GM19452 (cell line): ENCODE results near the gene ANKS6.

ENCODE experiments used
- ATAC-seq: cut with Tn5 transposase; IDR thresholded peaks from one replicate; pipeline ENCODE4 v1.9.1; 2021; ENCODE audit not compliant: unreplicated experiment

Gene ANKS6

DNA sequence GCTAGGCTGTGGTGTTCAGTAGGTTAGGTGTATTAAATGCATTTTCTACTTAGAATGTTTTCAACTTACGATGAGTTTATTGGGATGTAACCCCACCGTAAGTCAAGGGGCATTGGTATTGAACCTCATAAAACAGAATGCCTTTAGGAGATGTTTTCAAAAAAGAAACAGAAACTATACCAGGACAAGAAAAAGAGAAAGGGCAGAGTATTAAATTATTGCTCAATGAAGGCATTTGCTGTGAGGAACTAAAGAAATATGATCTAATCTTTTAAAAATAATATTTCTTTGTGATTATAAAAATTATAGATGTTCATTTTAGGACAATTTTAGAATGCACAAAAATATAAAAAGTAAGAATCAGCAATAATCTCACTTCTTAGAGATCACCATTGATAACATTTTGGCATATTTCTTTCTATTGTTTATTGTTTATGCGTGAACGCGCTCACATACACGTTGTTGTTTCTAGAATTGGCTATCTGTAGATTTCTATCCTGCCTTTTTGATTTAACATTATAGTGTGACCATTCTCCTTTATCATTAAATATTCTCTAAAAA, 19.1 kb upstream of the ANKS6 start:
- ATAC-seq: no peak

DNA sequence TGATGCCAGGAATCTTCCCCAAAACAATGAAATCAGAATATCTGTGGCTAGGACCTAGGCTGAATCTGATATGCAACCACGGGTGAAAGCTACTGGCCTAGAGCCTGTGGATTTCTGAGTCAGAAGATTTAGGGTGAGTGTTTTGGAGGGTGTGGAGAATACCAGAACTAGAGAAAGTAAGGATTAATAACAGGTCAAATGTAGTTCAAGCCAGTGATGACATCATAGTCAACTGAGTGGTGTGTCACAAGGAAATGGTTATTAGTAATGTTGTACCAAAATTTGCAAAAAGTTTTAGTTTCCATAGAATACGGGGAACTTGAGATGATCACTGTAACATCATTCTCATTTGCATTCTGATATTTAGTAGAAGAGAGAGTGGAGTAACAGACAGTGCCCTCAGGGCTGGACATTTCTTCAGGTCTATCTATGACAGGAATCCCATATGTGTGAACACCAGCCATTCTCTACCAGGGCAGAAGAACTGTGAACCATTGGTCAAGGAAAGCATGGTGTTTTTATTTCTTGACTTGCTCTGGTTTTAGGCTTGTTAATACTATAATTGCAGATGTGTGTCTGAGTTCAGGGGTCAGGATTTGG, 14.8 kb upstream of the ANKS6 start:
- ATAC-seq: no peak

DNA sequence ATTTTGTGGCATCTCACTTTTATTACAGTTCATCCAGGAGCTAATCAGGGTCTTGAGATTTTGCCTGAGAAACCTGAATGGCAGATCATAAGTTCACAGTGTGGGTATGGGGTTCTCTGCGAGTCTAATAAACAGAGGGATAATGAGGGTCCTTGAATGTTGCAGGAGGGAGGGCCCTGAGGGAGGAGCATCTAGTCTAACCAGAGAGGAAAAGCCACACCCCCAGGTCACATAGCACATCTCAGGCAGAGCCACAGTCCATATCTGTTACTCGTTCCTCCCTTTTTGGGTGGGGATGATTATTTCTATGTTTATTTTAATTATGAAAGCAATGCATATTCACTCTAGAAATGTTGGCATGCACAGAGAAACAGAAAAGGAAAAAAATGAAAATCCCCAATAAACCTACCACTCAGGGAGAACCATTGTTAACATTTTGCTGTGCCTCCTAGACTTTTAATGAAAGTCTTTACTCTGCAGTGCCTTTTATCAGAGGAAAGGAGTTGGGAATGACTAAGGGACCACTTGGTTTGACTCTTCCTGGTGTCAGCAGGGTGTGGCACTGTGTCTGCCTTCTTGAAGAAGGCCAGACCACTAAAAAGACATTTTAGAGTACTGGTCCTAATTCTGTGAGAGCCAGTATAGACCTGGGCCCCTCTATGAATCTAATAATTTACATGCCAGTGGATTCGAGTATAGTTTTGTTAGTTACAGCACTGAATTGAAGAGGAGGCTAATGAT, 13.9 kb upstream of the ANKS6 start:
- ATAC-seq: no peak

DNA sequence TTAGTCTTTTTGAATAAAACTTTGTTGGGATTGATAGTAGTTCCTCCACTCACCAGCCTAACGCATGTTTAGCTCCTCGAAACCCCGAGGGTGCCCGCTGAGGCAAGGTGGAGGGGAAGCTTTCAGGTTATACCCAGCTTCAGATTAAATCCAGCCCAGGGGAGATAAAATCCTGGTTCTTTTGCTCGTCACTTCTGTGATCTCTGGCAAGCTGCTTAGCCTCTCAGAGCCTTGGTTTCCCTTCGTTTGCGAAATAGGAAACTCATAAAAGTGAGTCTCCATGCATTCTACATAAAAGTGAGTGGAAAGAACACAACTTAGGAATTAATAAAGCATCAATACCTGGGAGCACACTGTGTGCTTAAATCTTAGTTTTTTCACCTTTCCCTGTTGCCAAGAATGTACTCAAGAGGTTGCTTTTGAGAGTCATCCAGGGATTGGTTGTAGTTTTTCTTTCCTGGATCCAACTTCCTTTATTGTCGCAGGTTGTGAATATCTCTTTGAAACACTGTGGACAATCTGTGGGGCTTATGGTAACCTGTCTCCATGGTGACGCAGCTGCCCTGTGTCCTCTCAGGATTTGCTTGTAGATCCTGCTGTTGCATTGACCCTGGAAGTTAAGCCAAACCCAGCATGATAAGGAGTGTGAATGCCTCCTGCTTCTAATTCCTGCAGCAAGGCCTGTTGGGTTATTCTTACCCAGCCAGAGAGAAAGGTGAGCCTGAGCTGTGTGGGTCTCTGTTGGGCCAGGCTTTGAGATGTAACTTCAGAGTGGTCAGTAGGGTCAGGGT, 13.2 kb upstream of the ANKS6 start:
- no peak for ATAC-seq

DNA sequence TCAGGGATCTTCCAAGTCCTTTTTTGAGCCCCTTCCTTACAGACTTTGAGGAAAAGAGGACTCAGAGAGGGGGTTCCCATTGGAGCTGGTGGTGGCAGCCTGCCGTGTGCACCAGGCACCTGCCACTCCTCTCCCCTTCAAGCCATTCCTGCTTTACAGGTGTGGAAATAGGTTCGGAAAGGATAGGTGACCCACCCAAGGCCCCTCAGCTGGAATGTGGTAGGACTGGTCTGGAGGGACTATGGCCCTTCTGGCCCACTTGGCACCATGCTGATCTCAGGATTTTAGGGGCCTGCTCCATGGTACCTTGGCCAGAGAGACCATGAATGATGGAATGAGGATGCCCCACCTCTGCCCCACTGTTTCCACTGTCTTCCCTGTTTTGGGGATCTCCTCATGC, 12.5 kb upstream of the ANKS6 start:
- ATAC-seq: no peak

DNA sequence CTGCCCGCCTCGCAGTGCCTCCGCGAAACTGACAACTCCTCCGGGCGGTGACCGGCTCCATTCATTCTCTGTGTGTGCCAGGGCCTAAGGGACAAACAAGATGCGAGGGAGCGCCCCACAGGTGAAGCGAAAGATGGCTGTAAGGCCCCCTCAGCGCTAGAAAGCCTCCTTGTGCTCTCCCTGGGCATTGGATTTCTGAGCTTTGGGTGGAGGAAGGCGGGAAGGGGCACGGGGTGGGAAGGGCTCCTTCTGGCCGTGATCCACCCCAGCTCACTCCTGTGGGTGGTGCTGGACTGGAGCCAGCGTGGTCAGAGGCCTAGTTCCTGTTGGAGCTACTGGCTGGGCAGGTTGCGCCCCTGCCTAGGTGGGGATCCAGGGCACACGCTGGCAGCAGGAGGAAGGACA, 12.1 kb upstream of the ANKS6 start:
- ATAC-seq: no peak

DNA sequence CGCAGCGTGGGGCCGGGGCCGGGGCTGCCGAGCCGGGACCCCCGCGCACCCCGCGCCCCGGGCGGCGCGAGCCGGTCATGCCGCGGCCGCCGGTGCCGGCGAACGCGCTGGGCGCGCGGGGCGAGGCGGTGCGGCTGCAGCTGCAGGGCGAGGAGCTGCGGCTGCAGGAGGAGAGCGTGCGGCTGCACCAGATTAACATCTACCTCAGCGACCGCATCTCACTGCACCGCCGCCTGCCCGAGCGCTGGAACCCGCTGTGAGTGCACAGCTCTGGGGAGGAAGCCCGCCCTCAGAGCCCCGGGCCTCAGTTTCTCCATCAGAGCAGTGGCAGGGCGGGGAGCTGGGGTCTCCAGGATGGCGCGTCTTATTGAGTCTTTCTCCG, 11.4 kb upstream of the ANKS6 start:
- ATAC-seq: no peak

DNA sequence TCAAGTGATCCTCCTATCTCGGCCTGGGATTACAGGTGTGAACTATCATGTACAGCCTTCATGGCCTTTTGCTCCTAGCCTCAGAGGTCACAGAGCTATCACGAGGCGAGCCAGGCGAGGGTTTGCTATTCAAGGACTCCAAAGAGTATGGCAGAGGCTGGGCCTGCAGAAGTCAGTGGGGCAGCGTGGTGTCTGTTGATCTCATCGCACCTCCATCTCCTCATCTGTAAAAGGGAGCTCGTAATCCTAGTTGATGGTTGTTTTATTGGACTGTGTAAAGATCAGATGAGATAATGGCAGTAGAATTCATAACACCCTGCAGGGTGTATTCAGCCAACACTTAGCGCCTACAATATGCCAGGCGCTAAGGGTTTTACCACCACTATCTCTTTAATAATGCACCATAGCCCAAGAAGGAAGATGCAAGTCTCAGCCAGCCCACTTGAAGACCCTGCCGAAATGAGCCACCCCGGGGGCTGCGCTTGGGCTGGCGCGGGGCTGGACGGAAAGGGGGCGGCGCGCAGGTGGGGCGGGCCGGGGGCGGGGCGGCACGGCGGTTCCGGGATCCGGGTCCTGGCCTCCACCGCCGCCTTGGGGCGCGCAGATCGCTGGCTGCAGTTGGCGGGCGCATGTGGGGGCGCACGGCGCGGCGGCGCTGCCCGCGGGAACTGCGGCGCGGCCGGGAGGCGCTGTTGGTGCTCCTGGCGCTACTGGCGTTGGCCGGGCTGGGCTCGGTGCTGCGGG, 10.9 kb upstream of the ANKS6 start, which contains the start of gene GALNT12:
Gene GALNT12 (plus strand): TSS at position 601 of the 744 bp plus-strand sequence. CDS start 29 bp downstream, at position 630.
- no peak for ATAC-seq

DNA sequence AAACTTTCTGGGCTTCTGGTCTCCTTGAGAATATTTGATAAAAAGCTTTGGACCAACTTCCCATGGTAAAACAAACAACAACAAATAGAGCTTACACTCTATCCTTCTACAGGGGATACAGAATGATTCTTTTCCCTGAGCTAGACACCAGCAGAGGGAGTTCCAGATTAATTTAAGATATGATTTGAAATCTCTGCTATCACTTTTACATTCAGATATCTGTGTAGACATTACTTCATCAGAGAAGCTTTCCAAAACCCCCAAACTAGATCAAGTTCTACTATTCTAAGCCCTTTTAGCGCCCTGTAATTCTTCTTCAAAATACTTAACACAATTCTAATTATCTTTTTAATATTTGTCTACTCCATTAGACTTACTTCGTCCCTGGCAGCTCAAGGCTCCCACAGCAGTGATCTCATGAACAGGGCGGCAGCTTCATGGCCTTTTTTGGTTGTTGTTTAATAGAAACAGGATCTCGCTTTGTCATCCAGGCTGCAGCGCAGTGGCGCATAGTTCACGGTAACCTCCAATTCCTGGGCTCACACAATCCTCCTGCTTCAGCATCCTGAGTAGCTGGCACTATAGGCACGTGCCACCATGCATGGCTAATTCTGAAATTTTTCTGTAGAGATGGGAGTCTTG, 10.2 kb upstream of the ANKS6 start:
- ATAC-seq: no peak

DNA sequence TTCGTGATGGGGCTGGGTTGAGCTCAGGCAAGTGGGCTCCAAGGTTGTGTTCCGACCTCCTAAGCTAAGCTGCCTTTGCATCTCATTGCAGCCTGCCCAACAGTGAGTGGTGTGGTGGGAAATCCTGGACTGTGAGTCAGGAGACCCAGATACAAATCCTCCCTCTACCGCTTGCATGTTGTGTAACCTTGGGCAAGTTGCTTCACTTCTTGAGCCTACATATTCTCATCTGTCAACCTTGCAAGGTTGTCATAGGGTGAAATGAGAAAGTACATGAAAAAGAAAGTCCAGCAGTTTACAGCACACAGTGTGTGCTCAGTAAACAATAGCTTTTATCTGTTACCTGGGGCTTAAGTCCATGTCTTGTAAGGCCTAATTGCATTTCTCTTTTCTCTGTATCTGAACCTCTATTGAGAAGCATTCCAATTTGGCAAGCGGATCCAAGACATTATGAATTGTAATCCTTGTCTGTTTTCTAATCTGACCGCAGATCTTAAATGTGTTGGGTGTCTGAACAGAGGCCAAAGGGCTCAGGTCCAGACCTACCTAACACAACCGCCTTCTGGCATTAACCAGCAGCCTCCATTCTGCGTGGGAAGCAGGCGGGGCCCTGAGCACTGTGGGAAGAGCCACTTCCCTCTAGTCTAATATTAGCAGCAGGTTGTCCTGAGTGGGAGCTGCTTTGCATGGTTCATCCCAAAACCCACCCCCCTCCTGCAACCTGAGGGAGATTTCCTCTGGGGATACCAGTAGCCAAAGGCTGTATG, 9.3 kb upstream of the ANKS6 start:
- ATAC-seq: no peak

DNA sequence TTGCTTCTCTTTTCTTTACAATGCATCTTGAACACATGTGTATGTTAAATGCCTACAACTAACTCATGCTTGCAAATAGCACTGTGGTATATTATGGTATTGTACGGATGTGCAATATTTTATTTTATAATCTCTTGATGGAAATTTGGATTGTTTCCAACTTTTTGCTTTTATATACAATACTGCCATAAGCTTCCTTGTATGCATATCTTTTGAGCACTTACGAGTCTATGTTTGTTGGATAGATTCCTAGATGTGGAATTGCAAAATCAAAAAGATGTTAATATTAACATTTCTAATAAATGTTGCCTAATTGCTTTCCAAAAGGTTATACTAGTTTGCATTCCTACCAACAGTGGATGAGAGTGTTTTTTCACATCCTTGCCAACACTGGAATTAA, 7.7 kb upstream of the ANKS6 start:
- ATAC-seq: no peak

DNA sequence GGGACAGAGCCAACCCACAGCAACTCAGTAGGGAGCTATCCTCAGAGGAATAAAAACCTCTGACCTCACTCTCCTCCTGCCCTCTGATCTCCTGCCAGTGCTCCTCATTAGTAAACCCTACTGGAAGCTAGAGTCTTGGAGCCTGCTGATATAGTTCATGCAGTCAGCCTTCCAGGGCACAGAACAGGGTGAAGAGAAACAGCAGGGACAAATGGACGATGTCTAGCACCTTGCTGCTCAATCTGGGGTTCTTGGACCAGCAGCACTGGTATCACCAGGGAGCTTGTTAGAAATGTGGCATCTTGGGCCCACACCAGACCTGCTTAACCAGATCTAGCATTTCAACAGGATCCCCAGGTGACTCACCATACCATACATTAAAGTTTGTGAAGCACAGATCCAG, 5.6 kb upstream of the ANKS6 start:
- ATAC-seq: no peak

DNA sequence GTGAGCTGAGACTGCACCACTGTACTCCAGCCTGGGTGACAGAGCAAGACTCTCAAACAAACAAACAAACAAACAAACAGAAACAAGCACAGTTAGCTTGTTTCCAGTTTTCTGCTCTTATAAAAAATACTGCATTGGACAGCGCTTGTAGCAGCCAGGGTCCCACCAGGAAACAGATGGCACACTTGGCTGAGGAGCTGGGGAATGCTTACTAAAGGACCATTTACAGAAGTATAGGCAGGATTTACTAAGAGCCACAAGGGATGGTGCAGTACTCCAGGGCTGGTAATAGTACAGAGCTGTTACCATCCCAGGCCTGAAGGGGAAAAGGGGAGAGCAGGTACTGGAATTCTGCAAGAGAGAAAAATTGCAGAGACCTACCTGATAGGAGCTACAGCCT, 5.2 kb upstream of the ANKS6 start:
- ATAC-seq: no peak

DNA sequence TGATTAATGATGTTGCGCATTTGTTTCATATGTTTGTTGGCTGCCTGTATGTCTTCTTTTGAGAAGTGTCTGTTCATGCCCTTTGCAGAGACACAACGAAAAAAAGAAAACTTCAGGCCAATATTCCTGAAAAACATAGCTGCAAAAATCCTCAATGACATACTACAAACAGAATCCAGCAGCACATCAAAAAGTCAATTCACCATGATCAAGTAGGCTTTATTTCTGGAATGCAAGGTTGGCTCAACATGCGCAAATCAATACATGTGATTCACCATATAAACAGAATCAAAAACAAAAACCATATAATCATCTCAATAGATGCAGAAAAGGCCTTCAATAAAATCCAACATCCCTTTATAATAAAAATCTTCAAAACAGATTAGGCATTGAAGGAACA, 1.9 kb upstream of the ANKS6 start:
- ATAC-seq: no peak

DNA sequence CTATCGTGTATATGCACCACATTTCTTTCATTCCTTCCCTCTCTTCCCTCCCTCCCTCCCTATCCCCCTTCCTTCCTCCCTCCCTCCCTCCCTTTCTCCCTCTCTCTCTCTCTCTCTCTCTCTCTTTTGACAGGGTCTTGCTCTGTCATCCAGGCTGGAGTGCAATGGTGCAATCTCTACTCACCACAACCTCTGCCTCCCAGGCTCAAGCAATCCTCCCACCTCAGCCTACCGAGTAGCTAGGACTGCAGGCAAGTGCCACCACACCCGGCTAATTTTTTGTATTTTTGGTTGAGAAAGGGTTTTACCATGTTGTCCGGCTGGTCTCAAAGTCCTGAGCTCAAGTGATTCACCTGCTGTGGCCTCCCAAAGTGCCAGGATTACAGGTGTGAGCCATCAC, 1.1 kb upstream of the ANKS6 start:
- no peak for ATAC-seq

DNA sequence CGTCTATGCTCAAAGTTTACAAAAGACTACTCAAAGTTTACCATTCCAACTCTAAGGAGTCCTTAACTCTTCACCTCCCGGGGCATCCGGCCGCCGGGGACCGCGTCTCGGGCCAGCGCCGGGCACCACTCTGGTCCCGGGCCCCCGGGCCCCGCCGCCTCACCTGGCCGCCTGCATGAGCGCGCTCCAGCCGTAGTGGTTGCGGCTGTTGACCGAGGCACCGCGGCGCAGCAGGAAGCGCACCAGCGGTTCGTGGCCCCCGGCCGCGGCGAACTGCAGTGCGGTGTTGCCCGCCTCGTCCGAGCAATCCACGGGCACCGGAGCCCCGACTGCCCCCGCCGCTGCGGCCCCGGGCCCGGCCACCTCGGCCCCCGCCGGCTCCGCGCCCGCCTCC, 388 bp downstream of the ANKS6 start:
- ATAC-seq: peak; percentile 25

DNA sequence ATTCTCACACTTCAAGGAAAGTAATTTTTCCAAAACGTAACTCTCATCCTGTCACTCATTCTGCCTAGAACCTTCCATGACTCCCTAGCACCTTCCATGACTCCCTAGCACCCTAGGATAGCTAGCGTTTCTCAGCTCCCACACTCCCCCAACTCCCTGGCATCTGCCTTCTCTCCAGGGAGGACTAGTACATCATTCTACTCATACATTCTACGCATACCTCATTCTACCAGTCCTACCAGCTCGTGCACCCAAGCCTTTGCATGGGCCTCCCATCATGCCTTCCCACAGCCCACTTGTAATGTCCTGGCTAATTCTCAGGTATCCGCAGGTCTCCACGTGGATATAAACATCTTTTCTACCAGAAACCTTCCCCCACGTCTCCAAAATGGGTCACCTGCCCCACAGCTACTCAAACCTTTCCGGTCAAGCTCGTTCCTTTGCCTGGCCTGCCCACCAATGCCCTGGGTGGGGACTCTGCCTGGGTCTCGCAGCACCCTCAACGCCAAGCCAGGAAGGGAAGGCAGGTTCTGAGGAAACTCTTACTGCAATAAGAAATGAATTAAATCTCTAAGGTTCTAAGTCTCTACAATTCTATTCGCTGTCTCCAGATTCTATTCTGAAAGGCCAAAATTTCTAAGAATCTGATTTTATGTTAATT, 930 bp downstream of the ANKS6 start:
- ATAC-seq: no peak

DNA sequence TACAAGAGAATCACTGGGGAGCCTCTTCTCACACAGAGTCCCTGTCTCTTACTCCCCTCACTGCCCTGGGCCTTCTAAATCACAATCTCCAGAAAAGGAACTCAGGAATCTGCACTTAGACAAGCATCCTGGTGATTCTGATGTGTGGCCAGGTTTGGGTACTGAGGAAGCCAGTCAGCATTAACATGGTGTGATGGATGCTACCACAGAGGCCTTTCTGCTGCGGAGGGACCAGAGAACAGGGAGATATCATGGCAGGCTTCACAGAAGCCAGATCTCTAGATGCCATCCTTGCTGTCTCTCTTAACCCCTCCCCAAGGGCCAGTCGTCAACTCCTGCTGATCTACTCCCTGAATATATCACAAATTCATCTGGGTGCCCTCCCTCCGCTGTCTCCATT, 1.6 kb downstream of the ANKS6 start:
- no peak for ATAC-seq

DNA sequence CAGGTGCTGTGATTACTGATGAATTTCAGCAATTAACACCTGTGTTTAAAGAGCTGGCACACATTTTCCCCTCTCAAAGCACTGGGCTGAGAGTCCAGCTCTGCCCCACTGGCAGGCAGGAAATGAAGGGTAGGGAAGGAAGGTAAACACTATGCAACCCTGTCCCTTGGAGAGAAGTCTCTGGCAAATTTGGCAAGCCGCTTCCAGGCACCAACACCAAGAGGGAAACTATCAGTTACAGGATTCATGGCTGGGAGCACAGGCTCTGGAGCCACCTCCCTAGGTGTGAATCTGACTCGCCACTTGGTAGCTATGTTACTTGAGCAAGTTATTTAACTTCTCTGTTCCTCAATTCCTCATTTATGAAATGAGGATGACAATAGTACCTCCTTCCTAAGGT, 3.3 kb downstream of the ANKS6 start:
- no peak for ATAC-seq
